DMS53 (cell line): ENCODE measurements around the gene AICDA.

Source experiments
- DNase-seq: peaks from one replicate; lab custom pipeline; 2025; lab: John Stamatoyannopoulos, UW

Gene AICDA

DNA sequence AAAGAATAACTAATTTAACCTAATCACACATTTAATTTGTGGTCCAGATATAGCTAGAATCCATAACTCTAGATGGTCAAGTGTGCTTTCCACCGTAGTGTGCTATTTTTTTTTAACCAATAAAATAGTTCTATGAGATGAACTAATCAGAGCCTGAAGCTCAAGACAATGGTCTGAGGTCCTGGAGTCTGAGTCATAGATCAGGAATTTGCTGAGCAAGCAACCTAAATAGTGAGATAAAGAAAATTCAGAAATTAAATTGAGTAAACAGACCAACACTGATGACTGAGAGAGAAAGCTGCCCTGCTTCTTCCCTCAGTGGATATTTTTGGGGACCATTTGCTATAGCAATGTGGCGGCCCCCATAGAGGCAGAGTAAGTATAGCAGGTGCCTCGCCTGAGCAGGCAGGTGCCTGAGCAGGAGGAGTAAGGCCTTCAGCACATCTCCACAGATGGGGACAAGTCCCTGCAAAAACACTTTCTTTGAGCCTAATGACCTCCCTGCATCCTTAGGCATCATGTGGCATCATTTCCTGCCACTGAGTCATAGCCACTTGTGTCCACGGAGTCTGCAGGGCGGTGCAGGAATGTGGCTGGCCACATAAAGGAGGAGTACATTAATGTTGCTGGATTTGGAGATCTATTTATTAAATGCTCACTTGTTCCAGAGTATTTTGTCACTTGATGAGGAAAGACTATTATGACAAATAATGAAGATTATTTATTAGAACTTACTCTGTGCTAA lies 58.0 kb downstream of the AICDA start:
- peak; percentile 34 for DNase-seq

DNA sequence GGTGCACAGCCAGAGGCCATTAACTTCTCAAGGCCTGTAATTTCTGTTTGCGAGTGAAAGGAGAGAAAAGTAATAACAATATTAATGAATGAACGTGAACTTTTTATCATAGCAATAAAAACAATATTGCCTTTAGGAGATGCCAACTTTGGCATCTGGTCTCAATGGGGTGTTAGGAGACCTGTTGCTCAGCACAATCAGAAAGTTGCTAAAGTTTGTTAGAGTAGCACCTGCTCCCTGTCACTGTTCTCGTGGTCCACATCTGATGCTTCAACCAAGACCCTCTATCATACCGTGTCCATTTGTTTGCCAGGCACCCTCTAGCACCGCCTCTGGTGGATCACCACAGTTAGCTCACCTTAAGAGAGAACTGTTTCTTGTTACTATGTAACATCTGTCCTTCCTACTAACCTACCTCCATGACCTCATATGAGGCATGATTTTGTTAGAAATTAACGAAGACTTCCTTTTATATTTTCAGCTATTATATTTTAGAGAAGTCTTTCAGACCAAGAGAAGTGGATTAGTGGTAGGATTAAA lies 59.5 kb downstream of the AICDA start:
- DNase-seq, result peak; percentile 19
